ENCODE measurements around the gene LTC4S.
A peak's percentile ranks its signal among the peaks of the same experiment; 100 is the strongest.

LTC4S gene

GRCh38 chr5:179795863-179796833 lies 2.4 kb downstream of the LTC4S start:
- DNase-seq (ENCODE audit: low spot score): peak; percentile 89

GRCh38 chr5:179796877-179797608 lies 3.3 kb downstream of the LTC4S start:
- no peak for DNase-seq (ENCODE audit: low spot score)

- no peak for DNase-seq (ENCODE audit: low spot score)
These were observed 4.0 kb downstream of the LTC4S start for GRCh38 chr5:179797741-179798140.

GRCh38 chr5:179798144-179798770 lies 4.5 kb downstream of the LTC4S start:
- DNase-seq (ENCODE audit: low spot score): no peak

GRCh38 chr5:179798771-179799643 lies 5.2 kb downstream of the LTC4S start:
- no peak for DNase-seq (ENCODE audit: low spot score)

- no peak for DNase-seq (ENCODE audit: low spot score)
These were observed 5.8 kb downstream of the LTC4S start for GRCh38 chr5:179799644-179799973.

GRCh38 chr5:179800071-179800695 lies 6.4 kb downstream of the LTC4S start:
- DNase-seq (ENCODE audit: low spot score): no peak

GRCh38 chr5:179800696-179801201 lies 7.0 kb downstream of the LTC4S start:
- DNase-seq (ENCODE audit: low spot score): no peak

GRCh38 chr5:179801304-179802206 lies 7.8 kb downstream of the LTC4S start:
- DNase-seq (ENCODE audit: low spot score): peak; percentile 58

GRCh38 chr5:179802207-179802883 lies 8.6 kb downstream of the LTC4S start:
- peak; percentile 67 for DNase-seq (ENCODE audit: low spot score)

GRCh38 chr5:179802950-179803562 lies 9.3 kb downstream of the LTC4S start:
- no peak for DNase-seq (ENCODE audit: low spot score)

- peak; percentile 75 for DNase-seq (ENCODE audit: low spot score)
These were observed 10.1 kb downstream of the LTC4S start for GRCh38 chr5:179803651-179804554.

GRCh38 chr5:179804555-179804947 lies 10.8 kb downstream of the LTC4S start:
- DNase-seq (ENCODE audit: low spot score): no peak

GRCh38 chr5:179805070-179805528 lies 11.3 kb downstream of the LTC4S start:
- DNase-seq (ENCODE audit: low spot score): peak; percentile 33

GRCh38 chr5:179805529-179806249 lies 11.9 kb downstream of the LTC4S start:
- peak; percentile 49 for DNase-seq (ENCODE audit: low spot score)

GRCh38 chr5:179806250-179807048 lies 12.7 kb downstream of the LTC4S start, which contains the start of gene MGAT4B:
TSS of gene MGAT4B (minus strand) at chr5:179806866. CDS start at chr5:179806583, 283 bp downstream.
- peak; percentile 82 for DNase-seq (ENCODE audit: low spot score)
